GM19193 (cell line): ENCODE measurements around the gene RTTN.

ENCODE experiments used
- POLR2A ChIP-seq: IDR thresholded peaks from 4 replicates; pipeline ENCODE4 v1.6.1; 2011; ENCODE audit not compliant: insufficient read depth, insufficient read length; ENCODE audit errors: extremely low read depth

RTTN gene

DNA sequence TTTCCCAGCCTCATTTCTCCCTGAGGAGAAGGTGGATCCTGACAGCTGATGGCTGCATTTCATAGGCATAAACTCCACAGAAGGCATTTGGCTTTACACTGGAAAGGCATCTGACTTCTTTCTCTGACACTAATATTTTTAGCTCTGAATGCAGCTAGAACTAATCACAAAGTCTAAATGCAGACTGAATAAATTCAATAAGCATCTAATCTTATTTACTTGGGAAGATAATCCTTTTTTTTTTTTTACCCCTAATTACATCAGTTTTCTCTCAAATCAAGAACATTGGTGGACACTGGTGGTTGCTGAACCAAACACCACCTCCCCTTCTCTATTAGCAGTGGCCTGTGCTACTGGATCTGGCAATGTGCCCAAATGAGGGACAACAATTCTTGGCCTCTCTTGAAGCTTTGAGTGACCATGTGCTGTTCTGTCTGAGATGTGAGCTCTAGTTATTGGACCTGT, 206.9 kb downstream of the RTTN start:
- TF ChIP-seq POLR2A = no peak

DNA sequence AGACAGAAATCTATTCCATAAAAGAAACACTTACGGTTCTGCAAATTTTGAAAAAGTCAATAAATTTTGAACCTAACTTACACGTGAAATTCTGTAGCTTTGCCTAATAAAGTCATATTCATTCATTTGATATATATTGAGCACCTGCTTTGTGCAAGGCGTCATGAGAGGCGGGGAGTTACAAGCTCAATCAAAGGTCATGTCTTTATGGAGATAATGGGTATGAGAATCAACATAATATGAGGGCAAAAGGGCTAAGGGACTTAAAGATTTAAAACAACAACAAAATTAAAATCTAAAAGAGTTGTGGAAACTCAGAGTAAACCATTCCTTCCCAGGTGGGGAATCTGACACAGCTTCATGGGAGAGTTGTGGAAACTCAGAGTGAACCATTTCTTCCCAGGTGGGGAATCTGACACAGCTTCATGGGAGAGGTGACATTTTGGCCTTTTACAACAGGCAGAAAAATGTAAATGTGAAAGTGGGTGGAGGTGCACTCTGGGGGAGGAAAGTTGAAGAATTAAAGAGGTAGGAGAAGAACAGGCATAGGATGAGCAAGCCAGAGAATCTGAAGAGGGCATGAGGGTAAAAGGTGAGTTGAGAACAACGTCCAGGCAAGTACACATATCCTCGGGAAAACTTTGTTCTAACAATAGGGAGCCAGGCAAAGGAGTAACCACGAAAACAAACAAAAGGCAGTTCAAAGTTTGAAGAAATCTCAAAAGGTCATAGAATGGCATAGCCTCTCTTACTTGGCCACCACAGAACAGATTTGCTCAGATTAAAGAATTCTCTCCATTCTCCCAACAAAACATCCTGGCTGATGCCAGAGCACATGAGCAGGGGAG, 208.3 kb downstream of the RTTN start:
- no peak for TF ChIP-seq POLR2A

DNA sequence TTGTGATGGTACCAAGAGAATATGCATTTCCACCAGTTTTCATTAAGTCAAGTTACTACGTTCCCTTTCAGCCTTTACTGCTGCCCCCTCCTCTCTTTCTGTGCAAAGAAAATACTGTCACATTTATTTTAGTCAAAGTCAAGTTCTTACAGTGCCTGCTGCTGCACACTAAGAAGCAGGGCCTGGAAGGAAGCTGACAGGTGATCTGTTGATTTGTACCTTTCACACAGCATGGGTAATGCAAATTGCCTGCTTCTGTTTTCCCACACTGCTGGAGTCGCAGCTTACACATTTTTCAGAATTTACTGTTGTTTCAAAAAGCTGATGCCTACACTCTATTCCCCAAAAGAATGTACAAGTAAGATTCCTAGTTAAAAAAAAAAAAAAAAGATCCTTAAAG, 209.1 kb downstream of the RTTN start:
- no peak for TF ChIP-seq POLR2A

DNA sequence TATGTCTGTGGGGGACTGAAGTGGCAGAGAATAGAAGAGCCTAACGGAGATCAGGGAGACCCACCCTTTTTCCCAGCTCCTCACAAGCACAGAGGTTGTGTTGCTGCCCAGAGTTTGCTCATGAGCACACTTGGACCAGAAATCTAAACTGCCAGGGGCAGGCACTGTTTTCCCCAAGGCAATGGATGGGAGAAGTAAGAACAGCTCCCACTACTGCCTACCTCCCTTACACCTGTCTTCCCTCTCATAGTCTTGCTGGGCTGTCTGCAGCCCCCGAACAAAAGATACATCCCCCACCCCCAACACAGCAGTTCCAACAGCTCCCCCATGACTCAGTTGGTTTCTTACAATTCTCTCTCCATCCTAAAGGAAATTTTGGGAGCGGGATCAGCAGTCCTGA, 209.7 kb downstream of the RTTN start:
- TF ChIP-seq POLR2A = no peak

DNA sequence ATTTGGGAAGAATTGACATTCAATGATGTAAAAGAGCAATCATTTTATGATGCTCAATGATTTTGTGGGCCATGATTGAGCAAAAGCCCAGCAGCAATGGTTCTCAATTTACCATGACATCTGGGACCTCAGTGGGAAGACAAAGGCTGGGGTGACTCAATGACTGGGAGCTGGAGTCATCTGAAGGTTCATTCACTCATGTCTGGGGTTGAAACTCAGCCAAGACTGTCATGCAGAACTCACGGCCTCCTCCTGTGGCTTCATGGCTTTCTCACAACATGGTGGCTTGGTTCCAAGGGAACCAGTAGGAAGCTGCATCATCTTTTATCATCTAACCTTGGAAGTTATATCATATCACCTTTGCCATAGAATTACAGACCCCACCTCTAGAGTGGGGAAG, 212.7 kb downstream of the RTTN start:
- TF ChIP-seq POLR2A = no peak

DNA sequence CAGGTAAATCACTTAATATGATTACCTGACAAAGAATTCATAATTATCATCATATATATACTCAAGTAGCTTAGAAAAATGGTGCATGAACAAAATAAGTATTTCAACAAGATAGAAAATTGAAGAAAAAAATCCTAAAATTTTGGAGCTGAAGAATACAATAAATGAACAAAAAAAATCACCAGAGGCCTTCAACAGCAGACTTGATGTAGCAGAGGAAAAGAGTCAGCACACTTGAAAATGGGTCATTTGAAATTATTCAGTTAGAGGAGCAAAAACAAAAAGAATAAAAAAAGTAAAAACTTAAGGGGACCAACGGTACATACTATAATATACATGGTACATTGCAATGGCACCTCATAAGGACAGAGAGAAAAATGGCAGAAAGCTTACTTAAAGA, 217.6 kb downstream of the RTTN start:
- no peak for TF ChIP-seq POLR2A

DNA sequence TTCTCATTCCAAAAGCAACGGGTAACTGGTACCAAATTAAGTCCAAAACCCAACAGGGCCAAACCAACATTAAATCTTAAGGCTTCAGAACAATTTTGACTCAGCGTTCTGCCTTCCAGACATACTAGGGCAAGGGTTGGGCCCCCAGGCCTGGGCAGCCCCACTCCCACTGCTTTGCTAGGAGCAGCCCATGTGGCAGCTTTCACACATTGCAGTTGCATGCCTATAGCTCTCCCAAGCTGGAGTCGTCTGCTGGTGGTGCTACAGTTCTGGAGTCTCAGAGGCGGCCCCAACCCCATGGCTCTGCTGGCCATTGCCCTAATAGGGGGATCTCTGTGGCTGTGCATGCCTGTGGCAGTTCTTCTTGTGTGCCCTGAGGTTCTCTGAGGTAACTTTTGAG, 220.2 kb downstream of the RTTN start:
- no peak for TF ChIP-seq POLR2A

DNA sequence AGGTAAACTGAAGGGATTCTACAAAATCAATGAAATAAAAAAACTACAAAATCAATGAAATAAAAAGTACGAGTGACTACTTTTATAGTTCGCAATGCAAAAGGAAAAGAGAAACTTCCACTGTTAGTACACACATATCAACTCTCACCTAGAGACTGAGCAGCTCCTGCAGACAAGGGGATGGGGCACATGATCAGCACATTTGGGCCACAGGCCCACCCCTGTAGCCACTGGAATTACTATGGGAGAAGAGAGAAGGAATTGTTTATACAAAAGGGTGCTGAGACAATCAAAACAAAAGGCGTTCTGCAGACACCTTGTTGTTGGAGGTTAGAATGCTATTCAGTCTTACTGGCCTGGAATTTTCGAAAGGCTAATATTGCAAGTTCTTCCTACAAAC, 223.1 kb downstream of the RTTN start:
- no peak for TF ChIP-seq POLR2A

DNA sequence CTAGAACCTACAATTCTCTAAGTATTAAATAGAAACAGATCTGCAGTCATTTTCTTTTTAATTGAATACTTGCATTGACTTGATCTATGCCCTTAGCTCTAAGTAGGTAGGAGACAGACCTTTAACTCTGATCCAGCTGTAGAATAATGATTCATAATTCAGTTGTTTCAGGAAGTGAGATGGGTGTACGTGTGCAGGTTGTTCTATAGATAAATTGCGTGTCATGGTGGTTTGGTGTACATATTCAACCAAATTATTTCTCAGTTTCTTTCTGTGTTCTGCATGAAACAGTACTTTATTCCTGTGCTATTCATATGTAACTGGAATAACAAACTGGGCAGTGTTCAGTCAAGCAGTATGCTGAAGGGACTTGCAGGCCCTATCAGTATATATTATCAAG, 223.5 kb downstream of the RTTN start:
- TF ChIP-seq POLR2A = no peak

DNA sequence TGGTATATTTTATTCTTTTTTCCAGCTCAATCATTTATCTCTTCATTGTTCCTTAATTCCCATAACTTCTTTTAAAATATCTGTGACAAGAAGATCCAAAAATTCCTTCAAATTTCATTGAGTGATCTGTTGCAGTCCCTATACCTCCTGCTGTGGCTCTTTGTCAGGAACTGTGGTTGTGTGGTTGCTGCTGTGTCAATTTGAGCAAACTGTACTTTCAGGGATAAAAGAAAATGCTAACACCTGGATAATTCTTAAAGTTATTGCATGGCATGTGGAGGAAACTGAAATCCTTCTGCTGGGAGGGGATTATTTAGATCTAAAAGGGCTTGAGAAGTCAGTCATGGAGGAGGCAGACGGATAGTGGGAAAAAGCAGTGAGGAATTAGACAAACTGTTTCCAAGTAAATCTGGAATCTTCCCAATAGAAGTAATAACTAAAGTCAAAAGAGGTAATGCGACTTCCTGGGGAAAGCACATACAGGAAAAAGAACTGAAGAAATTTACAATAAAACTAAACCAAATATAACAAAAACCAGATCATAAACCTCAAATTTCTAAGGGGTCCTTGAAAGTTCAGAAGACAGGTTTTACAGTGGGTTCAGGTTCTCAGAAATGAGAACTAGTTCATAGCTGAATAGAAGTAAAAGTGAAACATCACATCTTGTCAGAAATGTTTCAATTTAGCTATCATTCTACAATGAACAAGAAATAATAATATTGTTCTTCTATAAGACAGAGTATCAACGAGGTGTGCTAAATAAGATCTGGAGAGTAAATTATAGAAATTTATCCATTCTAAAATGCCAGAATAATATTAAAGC, 224.3 kb downstream of the RTTN start:
- TF ChIP-seq POLR2A = no peak

DNA sequence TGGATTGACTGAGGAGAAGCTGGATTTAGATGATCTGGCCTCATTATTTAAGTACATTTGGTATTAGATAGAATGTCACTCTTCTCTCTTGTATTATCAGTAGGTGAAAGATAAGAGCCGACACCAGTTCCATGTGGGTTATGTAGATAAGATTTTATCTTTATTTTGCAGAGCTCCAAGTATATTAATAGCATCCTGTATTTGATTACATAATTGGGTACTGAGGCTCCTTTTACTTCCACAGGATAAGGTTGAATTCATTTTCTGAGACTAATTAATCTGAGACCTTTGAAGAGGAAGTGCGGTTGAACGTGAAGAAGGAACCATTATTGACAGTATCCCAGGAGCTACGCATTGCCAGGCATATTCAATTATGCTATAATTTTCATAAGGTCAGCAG, 225.0 kb downstream of the RTTN start:
- no peak for TF ChIP-seq POLR2A

DNA sequence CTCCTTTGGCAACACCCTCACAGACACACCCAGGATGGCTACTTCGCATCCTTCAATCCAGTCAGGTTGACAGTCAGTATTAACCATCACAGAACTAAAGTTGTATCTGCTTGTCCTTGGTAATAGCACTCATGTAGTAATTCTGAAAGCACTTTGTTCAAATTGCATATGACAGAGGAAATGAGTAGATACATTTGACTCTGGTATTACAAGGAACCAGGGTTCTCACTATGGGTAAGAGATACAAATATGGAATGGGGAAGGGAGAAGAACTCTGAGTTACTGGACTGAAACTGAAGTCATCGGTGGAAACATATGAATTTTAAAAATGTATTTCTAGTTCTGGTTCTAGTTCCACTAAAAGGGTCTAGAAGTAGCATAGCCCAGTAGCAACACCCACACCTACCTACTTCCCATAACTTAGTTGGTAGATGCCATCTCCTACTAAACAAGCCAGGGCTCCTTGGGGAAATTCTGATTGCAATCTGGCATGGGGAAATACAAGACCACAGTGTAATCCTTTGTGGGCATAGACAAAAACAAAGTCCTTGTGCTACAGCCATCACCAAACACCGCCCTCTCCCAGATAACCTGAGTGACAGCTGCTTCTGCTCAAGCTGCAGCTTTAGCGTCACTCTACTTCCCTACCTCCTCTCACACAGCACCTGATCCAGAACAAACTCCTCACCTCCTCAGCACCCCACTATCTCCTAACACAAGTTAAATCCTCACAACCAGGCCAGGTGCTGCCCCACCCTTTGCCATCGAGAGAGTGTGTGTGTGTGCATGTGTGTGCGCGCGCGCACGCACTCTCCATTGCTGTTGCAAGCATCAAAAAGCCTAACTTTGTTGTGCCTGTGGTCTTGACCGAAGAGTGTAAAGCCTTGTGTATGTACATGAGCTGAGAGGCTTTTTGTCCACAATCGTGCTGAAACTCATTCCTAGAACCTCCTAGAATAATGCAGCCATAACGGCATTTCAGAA, 226.5 kb downstream of the RTTN start:
- TF ChIP-seq POLR2A = no peak

DNA sequence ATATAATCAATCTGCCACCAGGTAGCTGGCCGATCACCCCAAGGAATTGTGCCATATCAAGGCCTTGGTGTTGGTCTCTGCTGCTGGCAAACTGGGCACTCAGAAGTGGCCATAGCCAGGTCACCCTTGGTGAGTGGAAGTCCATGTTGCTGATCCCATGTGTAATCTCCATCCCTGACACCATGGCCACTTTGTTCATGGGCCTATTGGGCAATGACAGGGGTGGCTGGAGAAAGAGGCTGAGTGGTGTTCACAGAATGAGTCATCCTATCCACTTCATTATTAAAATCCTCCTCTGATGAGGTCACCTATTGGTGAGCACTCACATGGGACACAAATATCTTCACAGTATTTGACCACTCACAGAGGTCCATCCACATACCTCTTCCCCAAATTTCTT, 231.1 kb downstream of the RTTN start:
- no peak for TF ChIP-seq POLR2A

DNA sequence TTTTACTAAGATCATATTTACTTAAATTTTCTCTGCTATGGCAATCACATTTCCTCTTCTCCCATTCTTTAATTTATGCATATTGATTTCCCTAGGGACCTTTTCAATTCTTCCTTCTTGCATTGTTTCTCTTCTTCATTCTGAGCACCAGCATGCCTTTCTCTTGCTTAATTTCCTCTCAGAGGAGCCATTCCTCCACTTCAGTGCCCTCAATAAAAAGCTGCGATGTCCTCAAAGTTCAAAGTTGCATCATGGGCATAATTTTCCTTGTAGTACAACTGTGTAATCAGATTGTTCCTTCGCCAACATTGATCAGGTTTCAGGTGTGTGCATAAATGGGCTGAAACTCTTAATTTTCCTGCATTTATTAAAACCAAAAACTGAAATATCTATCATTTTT, 236.0 kb downstream of the RTTN start:
- no peak for TF ChIP-seq POLR2A

DNA sequence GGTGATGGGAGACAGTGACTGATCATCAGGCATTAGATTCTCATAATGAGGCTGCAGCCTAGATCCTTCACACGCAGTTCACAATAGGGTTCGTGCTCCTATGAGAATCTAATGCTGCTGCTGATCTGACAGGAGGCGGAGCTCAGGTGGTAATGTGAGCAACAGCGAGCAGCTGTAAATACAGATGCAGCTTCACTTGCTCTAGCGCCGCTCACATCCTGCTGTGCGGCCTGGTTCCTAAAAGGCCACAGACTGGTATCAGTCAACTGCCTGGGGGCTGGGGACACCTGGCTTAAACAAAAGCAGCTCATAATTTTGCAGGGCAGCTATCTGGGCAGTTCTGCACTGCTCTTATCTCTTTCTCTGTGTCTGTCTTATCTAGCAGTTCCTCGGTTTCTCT, 237.4 kb downstream of the RTTN start:
- no peak for TF ChIP-seq POLR2A
